Testis (tissue), 2 donors: ENCODE results near the gene FH.

Experiments
- CTCF ChIP-seq, 3 experiments: fragments of 450-650 bp in 2 of 3; fragments of 200-600 bp in 1 of 3; sonication (generic) in 1 of 3; IDR thresholded peaks; one replicate each; pipeline ENCODE4 v1.5.1; 2016 to 2019; ENCODE audit warnings: antibody characterized with exemption in 3 of 3, mild to moderate bottlenecking in 2 of 3, moderate library complexity in 1 of 3
- POLR2A ChIP-seq: fragments of 450-650 bp; IDR thresholded peaks from one replicate; pipeline ENCODE4 v1.6.1; 2017; ENCODE audit warnings: antibody characterized with exemption, mild to moderate bottlenecking, moderate library complexity

GRCh38 chr1:241495741-241496140, 23.8 kb downstream of the FH start:
- TF ChIP-seq CTCF (IDR thresholded peaks at IDR 0.05): no peak
- no peak for TF ChIP-seq POLR2A
